AG09319 (cell line): ENCODE measurements around the gene CDC34.

ENCODE experiments used
- DNase-seq: peaks from one replicate; pipeline ENCODE4 v3.0.0-alpha.2; 2010; ENCODE audit warnings: low read depth; ENCODE audit errors: extremely low read depth
- CTCF ChIP-seq: IDR thresholded peaks from 2 replicates; pipeline ENCODE4 v1.5.1; 2011; ENCODE audit warnings: low read depth, mild to moderate bottlenecking, inconsistent platforms, low read length, moderate library complexity

CDC34 gene

DNA sequence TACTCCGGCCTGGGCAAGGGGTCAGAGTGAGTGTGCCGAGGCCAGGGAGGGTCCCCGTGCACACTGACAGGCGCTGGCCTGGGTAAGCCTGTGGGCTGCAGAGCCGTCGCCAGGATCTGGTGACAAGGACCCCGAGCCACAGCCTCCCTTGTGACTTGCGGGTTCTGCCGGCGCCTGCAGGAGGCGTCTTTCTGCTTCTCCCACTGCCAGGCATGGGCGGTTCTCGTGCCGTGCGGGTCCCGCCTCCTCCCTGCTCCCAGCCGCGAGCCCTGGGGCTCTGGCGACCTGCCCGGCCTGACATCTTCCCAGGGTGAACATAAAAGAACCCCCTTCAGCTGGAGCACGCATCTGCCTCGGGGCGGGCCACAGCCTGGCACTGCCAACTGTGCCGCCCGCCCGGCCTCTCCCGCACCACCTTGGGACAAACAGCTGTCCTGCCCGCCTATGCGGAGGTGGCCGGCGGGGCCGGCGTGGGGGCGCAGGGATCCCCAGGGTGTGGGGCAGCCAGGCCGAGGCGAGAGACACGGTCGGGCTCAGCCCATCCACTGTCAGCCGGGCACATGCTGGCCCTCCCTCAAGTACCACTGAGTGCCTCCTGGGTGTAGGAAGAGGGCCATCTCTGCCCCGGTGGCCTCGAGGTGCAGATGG lies 56.7 kb downstream of the CDC34 start:
- peak; percentile 77 for TF ChIP-seq CTCF
- DNase-seq = no peak

GRCh38 chr19:588741-589692 lies 57.5 kb downstream of the CDC34 start:
- DNase-seq = no peak
- TF ChIP-seq CTCF = no peak

GRCh38 chr19:589693-590395 lies 58.3 kb downstream of the CDC34 start, which contains the start of gene HCN2:
HCN2 (plus strand) TSS chr19:589881; CDS start chr19:589946, 65 bp downstream.
- DNase-seq = no peak
- TF ChIP-seq CTCF = no peak

DNA sequence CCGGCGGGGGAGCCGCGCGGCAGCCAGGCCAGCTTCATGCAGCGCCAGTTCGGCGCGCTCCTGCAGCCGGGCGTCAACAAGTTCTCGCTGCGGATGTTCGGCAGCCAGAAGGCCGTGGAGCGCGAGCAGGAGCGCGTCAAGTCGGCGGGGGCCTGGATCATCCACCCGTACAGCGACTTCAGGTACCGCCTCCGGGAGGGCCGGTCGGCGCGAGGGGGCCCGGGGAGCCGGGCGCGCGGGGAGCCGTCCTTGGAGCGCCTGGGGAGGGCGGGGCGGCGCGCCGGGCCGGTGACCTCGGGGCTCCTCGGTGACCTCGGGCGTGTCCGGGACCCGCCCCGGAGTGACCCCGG lies 58.8 kb downstream of the CDC34 start:
- DNase-seq = no peak

DNA sequence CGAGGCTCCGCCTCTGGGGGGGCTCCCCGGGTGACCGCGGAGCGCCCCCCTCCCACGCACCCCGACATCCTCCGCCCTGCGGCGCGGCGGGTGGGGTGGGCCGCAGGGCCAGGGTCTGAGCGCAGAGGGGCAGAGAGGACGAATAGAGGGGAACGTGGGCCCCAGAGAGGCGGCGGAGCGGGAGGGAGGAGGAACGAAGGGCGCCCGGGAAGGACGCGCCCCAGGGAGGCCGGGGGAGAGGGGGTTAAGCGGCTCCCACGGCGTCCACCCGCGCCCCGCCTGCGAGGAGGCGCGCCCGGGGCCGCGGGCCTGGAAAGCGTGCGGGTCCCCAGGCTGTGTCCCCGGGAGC lies 59.2 kb downstream of the CDC34 start:
- TF ChIP-seq CTCF = no peak
- no peak for DNase-seq

More for the DNA sequence above, 58.8 kb downstream of the CDC34 start:
- TF ChIP-seq CTCF = no peak

DNA sequence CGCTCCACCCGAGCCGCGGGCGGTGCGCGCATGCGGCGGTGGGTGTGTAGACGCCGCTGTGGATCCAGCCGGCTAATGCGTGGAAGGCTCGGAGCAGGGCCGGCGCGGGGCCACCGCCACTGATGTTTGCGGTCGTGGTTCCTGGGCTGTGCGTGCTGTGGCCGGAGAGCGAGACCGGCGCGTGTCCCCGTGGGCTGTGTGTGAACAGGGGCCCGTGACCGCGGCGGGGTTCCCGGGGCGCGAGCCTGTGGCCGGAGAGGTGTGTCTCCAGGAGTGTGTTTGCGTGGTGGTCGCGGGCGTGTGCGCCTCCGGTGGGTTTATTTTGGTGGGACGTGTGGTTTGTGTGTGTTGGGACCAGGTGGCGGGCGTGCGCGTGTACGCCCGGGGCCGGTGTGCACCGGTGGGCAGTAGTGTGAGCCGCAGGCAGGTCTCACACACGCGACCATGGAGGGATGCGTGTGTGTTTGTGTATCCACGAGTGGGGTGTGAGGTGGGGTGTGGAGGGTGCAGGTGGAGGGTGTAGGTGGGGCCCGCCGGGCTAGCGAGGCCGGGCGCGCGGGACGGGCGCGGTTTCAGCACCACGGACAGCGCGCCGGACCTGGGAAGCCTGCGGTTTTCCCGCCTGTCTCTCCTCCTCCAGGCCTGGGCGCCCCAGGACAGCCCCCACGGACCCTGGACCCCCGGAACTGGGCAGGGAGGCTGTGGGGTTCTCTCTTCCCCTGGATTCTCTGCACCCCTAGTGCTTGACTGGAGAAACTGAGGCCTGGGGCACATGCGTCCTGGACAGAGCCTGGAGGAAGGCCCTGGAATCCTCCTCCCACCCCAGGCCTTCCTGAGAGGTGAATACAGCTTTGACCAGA lies 59.8 kb downstream of the CDC34 start:
- no peak for DNase-seq
- TF ChIP-seq CTCF = no peak
